H54 (cell line): Measurements from ENCODE around the gene ADGRL2.
"Not testable (repeated sequence)": the region's sequence is repeated elsewhere in the genome, so short reads cannot be mapped to it uniquely, and the experiment has no call there.

Experiments
- DNase-seq: peaks from one replicate; pipeline ENCODE4 v3.0.0; 2011; ENCODE audit warnings: low spot score, mixed read lengths; ENCODE audit not compliant: insufficient read length
- FAIRE-seq: peaks from 3 replicates; lab custom pipeline; 2011; peaks lifted over from hg19 to GRCh38; lab: Jason Lieb, UNC
- POLR2A ChIP-seq: IDR thresholded peaks from 2 replicates; pipeline ENCODE4 v1.6.1; 2011; ENCODE audit warnings: low read depth, mild to moderate bottlenecking, low read length

Gene ADGRL2

GRCh38 chr1:81880781-81881180 is 80.0 kb downstream of the ADGRL2 start:
- FAIRE-seq (no peak), DNase-seq (no peak)
- no peak for TF ChIP-seq POLR2A

- FAIRE-seq (no peak), DNase-seq (no peak)
- TF ChIP-seq POLR2A: no peak
Measured at GRCh38 chr1:81885291-81885690, 84.6 kb downstream of the ADGRL2 start.

GRCh38 chr1:81886292-81886691 is 85.6 kb downstream of the ADGRL2 start:
- FAIRE-seq, DNase-seq: not testable (repeated sequence)

- DNase-seq: no peak
- no peak for FAIRE-seq
- TF ChIP-seq POLR2A: no peak
Measured at GRCh38 chr1:81887421-81888144, 86.8 kb downstream of the ADGRL2 start.

GRCh38 chr1:81889166-81889565 is 88.4 kb downstream of the ADGRL2 start:
- FAIRE-seq (no peak), DNase-seq (no peak)
- no peak for TF ChIP-seq POLR2A

- DNase-seq (no peak), FAIRE-seq (no peak)
- TF ChIP-seq POLR2A: no peak
Measured at GRCh38 chr1:81894867-81895266, 94.1 kb downstream of the ADGRL2 start.

DNA sequence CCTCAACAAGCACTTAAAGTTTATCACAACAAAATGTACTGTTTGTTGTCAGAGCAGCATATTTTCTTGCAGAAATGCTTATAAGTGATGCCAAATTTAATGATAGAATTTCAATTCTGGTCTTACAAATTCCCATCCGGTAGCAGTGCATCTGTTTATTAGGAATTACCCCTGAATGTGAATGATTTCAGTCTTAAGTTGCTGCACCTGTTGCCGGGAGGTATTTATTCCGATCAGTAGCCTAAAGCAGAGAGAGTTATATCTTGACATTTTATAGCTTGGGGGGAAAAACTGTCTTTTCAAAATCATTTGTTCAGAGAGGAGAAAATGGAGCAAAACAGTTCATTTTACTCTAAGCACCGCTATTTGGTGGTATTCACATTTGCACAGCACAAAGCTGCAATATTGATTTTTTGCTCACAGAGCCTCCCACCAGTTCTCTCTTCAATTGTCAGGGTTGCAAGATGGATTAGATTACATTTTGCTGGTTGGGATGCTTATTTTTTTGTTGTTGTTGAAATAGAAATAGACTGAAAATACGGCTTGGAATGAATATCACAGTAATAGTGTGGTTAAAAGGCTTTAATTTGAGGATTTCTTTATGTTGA is 98.6 kb downstream of the ADGRL2 start:
- FAIRE-seq (no peak), DNase-seq (no peak)
- TF ChIP-seq POLR2A: no peak

- DNase-seq (no peak), FAIRE-seq (no peak)
- TF ChIP-seq POLR2A: no peak
Measured at GRCh38 chr1:81907575-81907974, 106.8 kb downstream of the ADGRL2 start.

GRCh38 chr1:81912383-81912782 is 111.6 kb downstream of the ADGRL2 start:
- DNase-seq (no peak), FAIRE-seq (peak; percentile 58)

DNA sequence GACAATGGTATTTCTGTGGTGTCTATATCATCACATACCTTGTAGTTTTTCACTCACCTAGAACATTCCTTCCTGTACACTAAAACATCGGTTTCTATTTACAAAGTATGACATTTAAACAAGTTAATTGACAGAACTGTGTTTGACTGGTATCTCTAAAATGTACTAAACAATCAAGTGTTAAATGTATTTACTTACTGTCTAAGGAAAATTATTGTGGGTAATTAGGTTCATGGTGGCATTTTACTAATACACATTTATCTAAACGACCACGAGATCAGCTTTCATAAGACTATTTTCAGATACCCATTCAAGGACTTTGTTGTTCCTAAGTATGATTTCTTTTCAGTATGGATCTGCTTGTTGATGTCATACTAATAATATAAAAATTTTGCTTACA is 115.2 kb downstream of the ADGRL2 start:
- no peak for TF ChIP-seq POLR2A
- DNase-seq (no peak), FAIRE-seq (peak; percentile 36)

More at GRCh38 chr1:81912383-81912782, 111.6 kb downstream of the ADGRL2 start:
- no peak for TF ChIP-seq POLR2A

GRCh38 chr1:81920245-81920740 is 119.6 kb downstream of the ADGRL2 start:
- TF ChIP-seq POLR2A: no peak
- FAIRE-seq (peak; percentile 93), DNase-seq (peak; percentile 12)

- TF ChIP-seq POLR2A: no peak
- FAIRE-seq (no peak), DNase-seq (no peak)
Measured at GRCh38 chr1:81920886-81921285, 120.2 kb downstream of the ADGRL2 start.

GRCh38 chr1:81921344-81921743 is 120.6 kb downstream of the ADGRL2 start:
- DNase-seq (no peak), FAIRE-seq (no peak)
- TF ChIP-seq POLR2A: no peak

- DNase-seq: peak; percentile 2
- TF ChIP-seq POLR2A: no peak
- no peak for FAIRE-seq
Measured at GRCh38 chr1:81921851-81922462, 121.2 kb downstream of the ADGRL2 start.
